Activated T-cell treated with anti-CD3 and anti-CD28 coated beads, Interleukin-2, amount 50 U/mL, for 1 hour (primary cell): ENCODE results near the gene MORF4L1.

Experiments
- DNase-seq: peaks from one replicate; pipeline ENCODE4 v3.0.0-alpha.2; 2020

The MORF4L1 gene

GRCh38 chr15:78927077-78927790, 54.5 kb downstream of the MORF4L1 start:
- DNase-seq: peak; percentile 14

DNA sequence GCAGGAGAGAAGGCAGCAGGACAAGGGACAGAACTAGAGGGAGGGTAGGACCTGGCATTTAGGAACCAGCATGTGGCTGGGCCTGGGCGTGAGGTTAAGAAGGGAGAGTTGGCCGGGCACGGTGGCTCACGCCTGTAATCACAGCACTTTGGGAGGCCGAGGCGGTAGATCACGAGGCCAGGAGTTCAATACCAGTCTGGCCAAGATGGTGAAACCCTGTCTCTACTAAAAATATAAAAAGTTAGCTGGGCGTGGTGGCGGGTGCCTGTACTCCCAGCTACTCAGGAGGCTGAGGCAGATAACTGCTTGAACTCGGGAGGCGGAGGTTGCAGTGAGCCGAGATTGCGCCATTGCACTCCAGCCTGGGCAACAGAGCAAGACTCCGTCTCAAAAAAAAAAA, 55.5 kb downstream of the MORF4L1 start:
- peak; percentile 14 for DNase-seq

DNA sequence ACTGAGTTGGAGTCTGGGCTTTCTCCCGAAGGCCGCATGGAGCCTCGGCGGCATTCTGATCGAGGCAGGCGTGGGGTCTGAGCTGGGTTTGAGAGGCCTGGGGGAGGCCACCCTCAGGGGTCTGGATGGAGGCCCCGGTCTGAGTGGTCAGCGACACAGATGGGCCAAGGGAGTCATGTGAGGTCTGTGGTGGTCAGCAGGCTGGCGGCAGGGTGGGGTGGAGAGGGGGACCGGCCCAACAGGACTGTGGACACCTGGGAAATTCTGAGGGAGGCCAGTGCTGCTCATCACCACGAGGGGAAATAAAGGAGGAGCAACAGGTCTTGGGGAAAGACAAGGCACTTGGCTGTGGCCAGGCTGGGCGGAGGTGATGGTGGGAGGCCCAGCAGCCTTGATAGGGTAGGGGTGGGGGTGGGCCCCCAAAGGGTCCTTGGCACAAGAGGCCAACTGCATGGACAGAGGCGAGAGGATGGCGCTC, 56.0 kb downstream of the MORF4L1 start:
- DNase-seq: peak; percentile 18

DNA sequence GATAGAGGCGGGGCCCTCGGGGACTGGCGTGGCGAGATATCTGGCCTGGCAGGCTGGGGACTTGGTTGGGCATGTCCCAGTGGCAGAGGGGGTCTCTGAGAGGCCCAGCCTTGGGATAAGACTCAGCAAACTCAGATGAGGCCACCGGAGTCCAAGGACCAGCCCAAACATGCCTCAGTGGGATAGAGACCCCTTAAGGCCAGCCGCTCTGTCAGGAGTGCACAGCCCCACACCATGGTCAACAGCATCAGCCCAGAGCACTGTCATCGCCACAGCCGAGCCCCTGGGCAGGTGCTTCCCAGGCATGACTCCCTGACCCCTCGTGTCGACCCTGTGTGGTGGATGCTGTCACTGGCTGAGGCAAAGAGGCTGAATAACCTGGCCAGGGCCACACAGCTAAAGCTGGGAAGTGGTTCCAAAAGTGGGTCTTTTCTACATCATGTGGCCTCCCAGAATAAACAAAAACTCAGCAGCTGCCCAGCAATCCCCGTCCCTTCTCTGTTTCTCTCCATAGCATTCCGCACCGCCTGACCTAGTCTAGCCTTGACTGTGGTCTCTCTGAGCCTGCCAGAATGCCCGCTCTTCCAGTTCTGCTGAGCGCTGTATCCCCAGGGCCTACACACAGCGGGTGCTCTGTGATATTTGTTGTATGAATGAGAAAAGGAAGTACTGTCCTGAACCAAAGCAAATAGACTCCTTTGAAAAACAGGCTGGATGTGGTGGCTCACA, 57.0 kb downstream of the MORF4L1 start:
- DNase-seq: peak; percentile 16

DNA sequence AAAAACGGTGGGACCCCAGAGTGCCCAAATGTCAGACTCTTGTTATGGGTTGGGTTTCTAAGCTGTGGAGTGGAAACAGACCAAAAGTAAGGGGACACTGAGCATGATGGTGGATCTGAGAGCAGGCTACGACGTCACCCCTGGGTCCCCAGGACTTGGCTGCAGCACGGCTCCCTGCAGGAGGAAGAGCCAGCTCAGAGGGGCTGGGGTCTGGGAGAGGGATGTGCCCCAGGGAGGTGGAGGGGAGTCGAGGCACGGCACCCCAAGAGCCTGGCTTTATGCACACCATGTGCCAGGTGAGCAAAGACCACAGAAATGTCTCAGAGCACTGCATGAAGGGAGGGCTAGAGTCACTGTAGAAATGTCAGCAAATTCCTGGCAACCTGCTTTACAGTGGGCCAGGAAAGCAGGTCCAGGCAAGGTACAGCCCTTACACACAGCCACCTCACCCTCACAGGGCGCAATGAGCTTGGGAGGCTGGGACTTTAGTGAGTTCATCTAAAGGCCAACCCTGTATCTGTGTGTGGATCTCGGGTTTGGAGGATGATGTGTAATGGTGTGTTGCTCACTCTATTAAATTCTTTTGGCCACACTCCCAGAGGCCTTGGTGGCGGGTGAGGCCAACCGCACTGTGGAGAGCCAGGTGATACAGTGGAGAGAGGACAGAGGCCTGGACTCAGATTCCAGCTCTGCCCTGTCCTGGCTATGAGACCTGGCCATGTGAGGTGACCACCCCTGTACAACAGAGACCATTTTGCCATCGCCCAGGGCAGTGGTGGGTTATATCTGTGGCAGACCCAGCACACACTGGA, 58.1 kb downstream of the MORF4L1 start:
- DNase-seq: peak; percentile 18

GRCh38 chr15:78931439-78932257, 59.0 kb downstream of the MORF4L1 start:
- DNase-seq: no peak

DNA sequence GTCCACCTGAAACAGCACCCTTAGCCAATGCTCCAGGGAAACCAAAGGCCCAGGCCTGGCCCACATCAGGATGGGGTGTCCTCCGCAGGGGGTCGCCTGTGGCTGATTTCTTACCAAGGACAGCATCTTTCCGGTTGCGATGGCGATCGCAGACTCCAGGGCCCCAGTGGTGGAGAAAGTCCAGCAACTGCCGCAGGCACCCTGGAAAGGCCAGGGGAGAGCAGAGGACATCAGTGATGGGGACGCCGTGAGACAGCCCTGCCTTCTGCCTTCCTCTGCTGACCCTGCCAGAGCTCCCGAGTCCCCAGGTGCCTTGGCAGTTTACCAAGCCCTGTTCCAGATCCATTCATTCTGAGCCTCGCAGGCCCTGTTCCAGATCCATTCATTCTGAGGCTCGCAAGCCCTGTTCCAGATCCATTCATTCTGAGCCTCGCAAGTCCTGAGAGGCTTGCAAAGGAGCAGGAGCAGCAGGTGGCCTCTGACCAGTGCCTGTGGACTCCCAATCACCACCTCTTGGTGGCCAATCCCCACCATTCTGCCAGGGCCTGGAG, 59.6 kb downstream of the MORF4L1 start:
- no peak for DNase-seq

DNA sequence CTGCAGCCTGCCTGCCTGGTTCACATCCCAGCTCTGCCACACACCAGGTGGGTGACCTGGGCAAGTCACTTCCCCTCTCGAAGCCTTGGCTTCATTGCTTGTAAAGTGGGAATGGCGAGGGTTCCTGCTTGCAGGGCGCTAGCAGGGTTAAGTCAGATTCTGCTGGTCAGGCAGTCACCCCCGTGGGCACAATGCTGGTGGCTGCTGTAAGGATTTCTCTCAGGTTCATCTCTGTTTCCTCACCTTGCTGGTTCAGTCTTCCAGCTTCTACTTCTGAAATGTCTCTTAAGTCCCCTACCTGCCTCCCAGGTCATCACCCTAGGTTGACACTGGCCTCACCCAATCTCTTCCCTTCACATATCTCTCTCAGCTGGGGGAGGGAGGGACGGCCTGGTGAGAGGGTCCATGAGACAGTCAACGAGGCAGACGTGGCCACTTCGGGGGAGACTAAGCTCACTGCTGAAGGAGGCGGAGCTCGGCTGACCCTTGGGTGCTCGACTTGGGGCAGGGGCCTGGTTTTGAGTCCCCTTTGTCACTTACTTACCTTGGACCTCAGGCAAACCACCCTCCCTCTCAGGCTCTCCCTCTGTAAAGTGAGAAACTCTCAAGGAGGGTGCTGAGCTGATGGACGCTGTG, 60.6 kb downstream of the MORF4L1 start:
- DNase-seq: no peak

DNA sequence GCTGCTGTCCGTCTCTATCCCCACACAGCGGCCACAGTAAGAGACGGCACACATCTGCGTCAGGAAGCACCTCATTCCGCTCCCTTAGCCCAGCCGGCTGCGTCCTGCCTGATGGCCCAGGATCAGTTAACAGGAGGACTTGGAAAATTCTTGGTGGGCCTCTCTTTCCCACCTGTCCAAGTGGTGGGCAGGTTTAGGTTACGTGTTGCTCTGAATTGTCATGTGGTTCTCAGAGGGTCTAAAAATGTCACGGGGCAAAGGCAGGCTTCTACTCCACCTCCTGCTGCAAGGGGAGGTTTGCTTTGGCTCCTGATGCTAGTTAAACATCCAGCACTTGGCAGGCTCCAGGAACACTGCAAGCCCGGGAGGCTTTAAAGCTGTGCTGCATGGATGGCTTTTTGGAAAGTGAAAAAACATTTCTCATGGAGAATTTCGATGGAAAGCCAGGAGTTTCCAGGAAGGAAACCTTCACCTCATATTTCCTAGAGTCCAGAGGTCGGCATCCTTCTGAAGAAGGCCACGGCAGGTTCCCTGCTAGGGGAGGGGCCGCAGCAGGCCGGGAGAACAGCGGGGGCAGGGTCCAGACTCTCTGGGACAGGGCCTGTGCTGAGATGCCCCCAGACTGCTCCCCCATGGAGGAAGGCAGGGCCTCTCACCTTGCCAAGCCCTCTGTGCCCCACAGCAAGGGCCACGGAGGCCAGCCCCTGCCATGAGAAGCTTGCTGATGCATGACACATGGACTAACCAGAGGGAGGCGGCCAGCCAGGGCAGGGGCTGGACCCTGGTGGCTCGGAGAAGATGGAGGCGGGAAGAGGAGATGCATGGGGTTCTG, 61.3 kb downstream of the MORF4L1 start:
- DNase-seq: no peak

DNA sequence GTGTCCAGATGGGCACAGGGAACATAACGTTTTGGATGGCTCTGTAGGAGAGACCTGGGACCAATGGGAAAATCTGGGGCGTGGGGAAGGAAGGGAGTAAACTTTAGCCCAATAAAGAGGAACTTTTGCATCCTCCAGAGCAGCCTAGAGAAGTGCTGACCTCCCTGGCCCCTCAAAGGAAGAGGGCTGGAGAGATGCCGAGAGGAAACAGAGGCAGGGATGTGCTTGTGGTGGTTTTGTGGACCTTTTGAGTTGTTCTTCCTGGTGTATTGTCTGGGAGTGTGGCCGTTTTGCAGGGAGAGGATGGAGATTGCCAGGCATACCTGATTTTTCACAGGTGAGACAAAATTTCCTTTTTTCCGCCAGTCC, 61.9 kb downstream of the MORF4L1 start:
- no peak for DNase-seq

- DNase-seq: no peak
Measured at GRCh38 chr15:78937132-78937739, 64.5 kb downstream of the MORF4L1 start.

DNA sequence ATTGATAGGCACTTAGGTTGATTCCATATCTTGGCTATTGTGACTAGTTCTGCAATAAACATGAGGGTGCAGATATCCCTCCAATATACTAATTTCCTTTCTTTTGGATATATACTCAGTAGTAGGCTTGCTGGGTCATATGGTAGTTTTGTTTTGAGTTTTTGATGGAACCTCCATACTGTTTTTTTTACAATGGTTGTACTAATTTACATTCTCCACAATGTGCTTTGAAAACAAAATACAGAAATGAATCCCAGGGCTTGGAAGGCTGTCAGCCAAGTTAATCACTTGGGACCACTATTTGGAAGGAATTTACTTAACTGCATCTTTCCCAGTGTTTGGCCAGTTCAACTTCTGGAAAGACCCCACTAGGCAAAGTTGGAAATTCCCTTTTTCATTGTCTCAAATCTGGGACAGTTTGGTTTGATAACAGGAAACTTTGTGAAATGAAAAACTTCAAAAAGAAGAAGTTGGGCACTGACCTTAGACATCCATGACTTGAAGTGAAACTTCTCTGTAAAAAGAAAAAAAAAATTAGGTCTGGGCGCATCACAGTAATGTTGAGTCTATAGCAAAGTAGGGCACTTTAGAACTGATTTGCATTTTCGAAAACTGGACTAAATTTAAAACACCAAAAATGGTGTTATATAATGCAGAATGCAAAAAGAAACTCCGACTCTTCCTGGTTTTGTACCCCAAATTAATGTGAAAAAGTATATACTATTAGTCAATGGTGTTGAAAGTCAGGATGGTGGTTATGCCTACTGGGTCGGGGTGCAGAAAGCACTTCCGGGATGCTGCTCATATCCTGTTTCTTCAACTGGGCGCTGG, 66.2 kb downstream of the MORF4L1 start:
- no peak for DNase-seq

DNA sequence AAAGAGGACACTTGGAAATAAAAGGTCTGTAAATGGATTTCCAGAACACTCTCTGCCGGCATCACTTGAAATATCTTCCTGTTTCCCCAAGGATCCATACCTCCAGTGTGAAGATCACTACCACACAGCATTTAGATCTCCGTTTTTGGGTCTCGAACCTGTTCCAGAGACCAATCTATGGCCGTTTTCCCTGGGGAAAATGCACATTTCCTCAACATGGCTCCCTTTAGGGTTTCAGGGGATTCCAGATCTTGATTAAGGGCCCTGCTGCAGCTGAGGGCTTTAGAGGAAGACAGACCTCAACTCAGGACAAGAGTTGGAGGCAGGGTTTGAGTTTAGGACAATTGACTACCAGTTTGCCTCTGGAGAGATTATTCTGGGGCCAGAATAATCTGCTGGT, 70.1 kb downstream of the MORF4L1 start:
- no peak for DNase-seq

GRCh38 chr15:78943692-78944091, 71.0 kb downstream of the MORF4L1 start:
- DNase-seq: no peak

DNA sequence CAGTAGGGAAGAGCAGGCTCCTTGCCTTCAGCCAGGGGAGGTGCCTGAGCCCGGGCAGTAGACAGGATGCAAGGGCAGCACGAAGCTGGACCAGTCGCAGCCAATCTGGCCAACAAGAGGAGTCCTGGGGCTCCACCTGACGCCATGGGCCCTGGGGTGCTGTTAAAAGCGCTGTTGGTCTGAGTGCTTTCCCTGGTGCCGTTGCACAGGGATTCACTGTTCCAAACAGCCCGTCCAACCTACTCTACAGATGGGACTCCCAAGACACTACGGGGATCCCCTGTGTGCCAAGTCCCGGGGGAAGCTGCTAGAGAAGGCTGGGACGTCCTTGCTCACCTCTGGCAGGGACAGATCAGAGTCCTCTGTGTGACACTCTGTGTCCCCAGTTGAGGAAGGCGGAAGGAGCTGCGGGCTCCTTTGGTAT, 71.5 kb downstream of the MORF4L1 start:
- DNase-seq: no peak

DNA sequence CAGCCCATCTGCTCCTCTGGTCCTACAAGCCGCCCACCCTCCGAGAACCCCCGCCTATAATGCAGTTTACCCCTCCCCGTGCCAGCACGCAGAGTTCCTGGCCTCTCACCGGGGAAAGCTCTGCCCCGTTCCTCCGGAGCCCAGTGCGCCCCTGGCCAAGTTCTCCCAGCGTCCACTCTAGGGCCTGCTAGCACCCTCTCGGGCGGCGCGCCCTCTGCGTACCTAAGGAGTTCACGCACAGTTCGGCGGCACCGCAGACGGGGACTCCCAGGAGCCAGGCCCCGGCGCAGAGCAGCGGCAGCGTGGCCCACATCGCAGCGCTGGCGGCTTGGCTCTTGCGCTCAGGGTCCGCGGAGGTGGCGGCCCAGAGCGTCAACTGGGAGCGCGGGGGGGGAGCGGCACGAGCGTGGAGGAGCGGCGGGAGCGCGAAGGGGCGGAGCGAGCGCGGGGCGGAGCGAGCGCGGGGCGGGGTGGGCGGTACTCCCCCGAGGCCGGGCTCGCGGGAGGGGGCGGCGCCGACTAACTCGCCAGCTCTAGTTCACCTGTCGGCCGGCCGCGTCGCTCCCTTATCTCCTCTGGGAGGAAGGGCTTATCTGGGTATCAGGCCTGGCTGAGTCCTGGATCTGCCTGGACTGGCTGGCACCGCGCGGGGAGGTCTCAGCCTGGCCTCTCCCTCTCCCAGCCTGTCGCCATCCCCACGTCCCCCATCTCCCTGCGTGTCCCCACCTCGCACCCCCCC, 72.1 kb downstream of the MORF4L1 start, which contains the start of gene CTSH:
Gene CTSH (minus strand): TSS at position 378 of the 739 bp plus-strand sequence. CDS start 65 bp downstream, at position 313.
- DNase-seq: peak; percentile 77

DNA sequence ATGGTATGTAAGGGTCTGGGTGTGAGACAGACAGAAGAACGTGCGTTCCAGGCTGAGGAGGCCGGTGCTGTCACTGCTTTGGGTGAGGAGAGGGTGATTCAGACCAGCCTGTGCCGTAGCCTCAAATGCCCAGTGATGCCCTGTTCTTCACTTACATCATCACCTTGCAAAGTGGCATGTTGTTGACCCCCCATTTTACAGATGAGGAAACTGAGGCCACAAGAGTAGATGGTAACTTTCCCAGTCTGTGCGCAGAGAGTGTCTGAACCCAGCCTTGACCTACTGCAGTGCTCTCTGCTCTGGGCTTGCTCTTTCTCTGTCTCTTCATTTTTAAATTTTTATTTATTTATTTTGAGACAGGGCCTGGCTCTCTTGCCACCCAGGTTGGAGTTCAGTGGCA, 73.8 kb downstream of the MORF4L1 start:
- no peak for DNase-seq

- no peak for DNase-seq
Measured at GRCh38 chr15:78947506-78947905, 74.8 kb downstream of the MORF4L1 start.
